Heart left ventricle (tissue), 16 donors: Measurements from ENCODE around the gene TTYH3. TPM values are rescaled to one million over a fixed set of nuclear protein-coding genes. Genes with fewer than 3 reads are reported as not detected.

Experiments
- ATAC-seq, 4 donors: fragments of 200-7000 bp; cut with Tn5 transposase; one replicate each; pipeline ENCODE4 v1.9.1; 2020 to 2022; ENCODE audit warnings: moderate library complexity in 4 of 4, mild to moderate bottlenecking in 3 of 4, moderate number of reproducible peaks in 1 of 4
- DNase-seq, 5 donors: peaks; one replicate each; pipeline ENCODE4 v3.0.0-alpha.2; 2020
- H3K27ac ChIP-seq, 12 donors: fragments of 200-600 bp; sonication (generic) in 4 of 12; one replicate each; pipeline versions ENCODE4 v1.5.0 to v1.8.0; 2016 to 2022; ENCODE audit warnings: mild to moderate bottlenecking in 2 of 12
- H3K27me3 ChIP-seq, 9 donors: fragments of 200-600 bp; sonication (generic) in 2 of 9; one replicate each; pipeline versions ENCODE4 v1.5.1 to v1.8.0; 2016 to 2022; ENCODE audit warnings: mild to moderate bottlenecking in 3 of 9
- H3K36me3 ChIP-seq, 9 donors: fragments of 200-600 bp; sonication (generic) in 2 of 9; one replicate each; pipeline versions ENCODE4 v1.5.0 to v1.8.0; 2018 to 2022; ENCODE audit warnings: mild to moderate bottlenecking in 2 of 9
- H3K4me1 ChIP-seq, 12 donors: fragments of 200-600 bp; sonication (generic) in 4 of 12; one replicate each; pipeline versions ENCODE4 v1.5.0 to v1.8.0; 2016 to 2022; ENCODE audit warnings: mild to moderate bottlenecking in 3 of 12
- H3K4me3 ChIP-seq, 12 donors: fragments of 200-600 bp; sonication (generic) in 4 of 12; one replicate each; pipeline versions ENCODE4 v1.5.0 to v1.8.0; 2017 to 2022; ENCODE audit warnings: mild to moderate bottlenecking in 9 of 12, moderate library complexity in 4 of 12
- H3K9me3 ChIP-seq, 12 donors: fragments of 200-600 bp; sonication (generic) in 4 of 12; one replicate each; pipeline versions ENCODE4 v1.5.0 to v1.8.0; 2016 to 2022; ENCODE audit warnings: mild to moderate bottlenecking in 1 of 12
- POLR2A ChIP-seq, 2 donors: fragments of 450-650 bp; IDR thresholded peaks; one replicate each; pipeline ENCODE4 v1.6.1; 2017; ENCODE audit warnings: antibody characterized with exemption in 2 of 2, mild to moderate bottlenecking in 2 of 2, moderate library complexity in 2 of 2
- WGBS, 4 donors: extraction: QIAGEN DNeasy Blood & Tissue Kit in 2 of 4; methylation state at CpG; one replicate each; pipeline versions ENCODE4 v1.1.5 to v1.1.7; 2013 to 2018; 5-methylcytosine and 5-hydroxymethylcytosine counted together
- intact Hi-C, 10 donors: fragments of 100-400 bp; cut with DNase I; formaldehyde crosslinking; loops; one replicate each; pipeline versions ENCODE4 v1.11.1 to v1.14.2; 2022
- polyA plus RNA-seq, 2 donors: library from polyadenylated mRNA; stranded (reverse); fragments of 200-250 nt; gene quantifications; one replicate each; pipeline ENCODE4 v1.2.3, GENCODE V29; 2013
- total RNA-seq, 9 donors: library from RNA; depleted of rRNA in 2 of 9; stranded (reverse); fragments of >200 nt in 2 of 9; fragmentation: NEBNext Ultra II Directional in 3 of 9; extraction: Animal tissue kit (Norgen Biotek cat#: 25700) in 3 of 9; gene quantifications; one replicate each; pipeline versions ENCODE4 v1.1.0 to v1.2.4, GENCODE V29; 2016 to 2023
- TF ChIP-seq, protein P1 (sequence below), 12 donors: fragments of 200-600 bp; sonication (generic) in 4 of 12; IDR thresholded peaks; one replicate each; pipeline versions ENCODE4 v1.5.0 to v1.8.0; 2018 to 2022; ENCODE audit warnings: antibody characterized with exemption in 12 of 12, mild to moderate bottlenecking in 5 of 12
- donor health status: ischemic (EF 13 %, LVEDD 7.1; RV severe dilation, severe dysfunction).
- donor health status: healthy with polysubstance abuse.
- donor health status: DM: no; HTN: yes; CAD: no.
- donor health status: DM: no; HTN: no; CAD: no.
- donor health status: ischemic (EF 25% LVEDD 6.9; RV normal size, moderate dysfunction).
- donor health status: ischemic (EF 25% LVEDD 5.7; RV mildly dilated, moderate dysfunction).
- donor health status: healthy.
- donor health status: DM: yes; HTN: yes; CAD: no.
- donor health status: ischemic (EF 35%, LVEDD 5.7; RV mildly dilated, moderate dysfunction).
- donor health status: nonischemic (EF 11% LVEDD 7.7; RV severe dilation, severe dysfunction).
- donor health status: DM: yes; HTN: yes; CAD: no.
- donor health status: PGD.
- donor health status: ischemic (EF 29% LVEDD 5.4; RV normal size, mild dysfunction).
- donor health status: nonischemic (EF 23%, LVEDD 6.1; RV moderate dilation, normal function).

TTYH3 gene
- total and polyA plus RNA-seq, 11 donors, result 5.7 to 104 (median 12.8) TPM

DNA sequence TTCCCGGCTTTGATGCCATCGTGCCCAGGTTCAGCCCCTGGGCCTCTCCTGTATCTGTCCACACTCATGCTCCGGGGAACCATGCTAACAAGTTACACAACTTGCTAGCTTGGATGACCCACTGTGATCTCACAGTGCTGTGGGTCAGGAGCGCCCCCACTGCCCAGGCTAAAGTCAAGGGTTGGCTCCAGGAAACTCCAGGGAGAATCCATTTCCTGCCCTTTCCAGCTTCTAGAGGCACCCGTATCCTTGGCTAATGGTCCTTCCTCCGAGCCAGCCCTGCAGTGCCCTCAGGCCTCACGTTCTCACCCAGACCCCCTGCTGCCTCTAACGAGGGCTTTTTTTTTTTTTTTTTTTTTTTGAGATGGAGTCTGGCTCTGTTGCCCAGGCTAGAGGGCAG lies 75.7 kb downstream of the TTYH3 start:
- WGBS, 4 donors, result 68 to 75% (median 73%) methylated on average over 8 of the region's 8 CpGs
- intact Hi-C loops, result no loop called here
- no peak overlapping the region for H3K4me3 ChIP-seq
- DNase-seq (no peak), ATAC-seq (no peak)
- no peak overlapping the region for H3K27ac ChIP-seq
- H3K4me1 ChIP-seq, result peaks cover 0 to 22% (median 6%) of the 10 kb centered on the region in 12 donors
- peaks cover 0 to 3% (median 0%) of the 10 kb centered on the region in 12 donors for H3K9me3 ChIP-seq
- H3K36me3 ChIP-seq, result peaks cover 0 to 6% (median 0%) of the 10 kb centered on the region in 9 donors
- no peaks in the 10 kb centered on the region for H3K27me3 ChIP-seq
- TF ChIP-seq, protein P1, sequence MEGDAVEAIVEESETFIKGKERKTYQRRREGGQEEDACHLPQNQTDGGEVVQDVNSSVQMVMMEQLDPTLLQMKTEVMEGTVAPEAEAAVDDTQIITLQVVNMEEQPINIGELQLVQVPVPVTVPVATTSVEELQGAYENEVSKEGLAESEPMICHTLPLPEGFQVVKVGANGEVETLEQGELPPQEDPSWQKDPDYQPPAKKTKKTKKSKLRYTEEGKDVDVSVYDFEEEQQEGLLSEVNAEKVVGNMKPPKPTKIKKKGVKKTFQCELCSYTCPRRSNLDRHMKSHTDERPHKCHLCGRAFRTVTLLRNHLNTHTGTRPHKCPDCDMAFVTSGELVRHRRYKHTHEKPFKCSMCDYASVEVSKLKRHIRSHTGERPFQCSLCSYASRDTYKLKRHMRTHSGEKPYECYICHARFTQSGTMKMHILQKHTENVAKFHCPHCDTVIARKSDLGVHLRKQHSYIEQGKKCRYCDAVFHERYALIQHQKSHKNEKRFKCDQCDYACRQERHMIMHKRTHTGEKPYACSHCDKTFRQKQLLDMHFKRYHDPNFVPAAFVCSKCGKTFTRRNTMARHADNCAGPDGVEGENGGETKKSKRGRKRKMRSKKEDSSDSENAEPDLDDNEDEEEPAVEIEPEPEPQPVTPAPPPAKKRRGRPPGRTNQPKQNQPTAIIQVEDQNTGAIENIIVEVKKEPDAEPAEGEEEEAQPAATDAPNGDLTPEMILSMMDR (IDR thresholded peaks at IDR 0.05), result no peak
- no peak for TF ChIP-seq POLR2A (IDR thresholded peaks at IDR 0.05)

- ATAC-seq (no peak), DNase-seq (no peak)
- Histone ChIP-seq H3K4me1 (peaks cover 0 to 25% (median 10%) of the 10 kb centered on the region in 12 donors), H3K36me3 (peaks cover 0 to 6% (median 0%) of the 10 kb centered on the region in 9 donors), H3K27me3 (no peaks in the 10 kb centered on the region), H3K27ac (no peak overlapping the region), H3K9me3 (peaks cover 0 to 3% (median 0%) of the 10 kb centered on the region in 12 donors), H3K4me3 (no peak overlapping the region)
- 91 to 98% (median 94%) methylated on average over 10 of the region's 10 CpGs for WGBS, 4 donors
- intact Hi-C loops, result no loop called here
- no peak for TF ChIP-seq POLR2A (IDR thresholded peaks at IDR 0.05)
- TF ChIP-seq, protein P1 (IDR thresholded peaks at IDR 0.05), result no peak
These were observed 76.3 kb downstream of the TTYH3 start for GRCh38 chr7:2708041-2708440.

- peaks cover 0 to 32% (median 16%) of the 10 kb centered on the region in 12 donors for H3K4me1 ChIP-seq
- TF ChIP-seq, protein P1 (IDR thresholded peaks at IDR 0.05), result no peak
- no peak for TF ChIP-seq POLR2A (IDR thresholded peaks at IDR 0.05)
- peaks cover 0 to 6% (median 0%) of the 10 kb centered on the region in 9 donors for H3K36me3 ChIP-seq
- intact Hi-C loops, result no loop called here
- H3K27ac ChIP-seq, result no peak overlapping the region
- no peak overlapping the region for H3K4me3 ChIP-seq
- WGBS, 4 donors, result 71 to 93% (median 90%) methylated on average over 17 to 20 of the region's 20 CpGs
- H3K27me3 ChIP-seq, result no peaks in the 10 kb centered on the region
- ATAC-seq (no peak), DNase-seq (no peak)
- H3K9me3 ChIP-seq, result peaks cover 0 to 3% (median 0%) of the 10 kb centered on the region in 12 donors
These were observed 76.9 kb downstream of the TTYH3 start for GRCh38 chr7:2708547-2709310.

DNA sequence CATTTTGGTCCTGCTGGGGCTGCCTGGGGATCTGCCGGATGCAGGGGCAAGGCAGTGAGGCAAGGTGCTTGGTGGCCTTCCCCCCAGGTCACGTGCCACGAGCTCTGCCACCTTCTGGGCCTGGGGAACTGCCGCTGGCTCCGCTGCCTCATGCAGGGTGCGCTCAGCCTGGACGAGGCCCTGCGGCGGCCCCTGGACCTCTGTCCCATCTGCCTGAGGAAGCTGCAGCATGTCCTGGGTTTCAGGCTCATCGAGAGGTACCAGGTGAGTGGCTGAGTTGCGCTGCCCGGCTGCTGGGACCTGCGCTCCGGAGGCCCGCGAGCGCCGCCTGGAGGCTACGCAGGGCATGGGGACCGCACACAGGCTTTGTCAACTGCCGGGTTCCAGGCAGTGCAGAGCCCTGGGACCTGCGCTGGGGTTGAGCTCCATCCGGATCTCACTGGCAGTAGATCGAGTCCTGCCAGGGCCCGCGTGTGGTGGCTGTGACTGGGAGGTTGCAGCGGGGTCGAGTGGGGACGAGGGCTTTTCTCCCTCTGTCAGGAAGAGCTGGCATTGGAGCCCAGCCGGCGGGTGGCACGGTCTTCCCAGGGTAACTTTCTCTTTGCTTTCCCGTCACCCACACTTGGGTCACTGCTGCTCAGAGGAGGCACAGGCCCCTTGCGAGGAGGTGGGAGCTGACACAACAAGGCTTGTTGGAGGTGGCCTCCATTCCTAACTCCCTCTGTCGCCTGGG lies 77.9 kb downstream of the TTYH3 start:
- no peak overlapping the region for H3K27ac ChIP-seq
- peaks cover 0 to 6% (median 0%) of the 10 kb centered on the region in 9 donors for H3K36me3 ChIP-seq
- peak overlapping the region in 3 of 12 donors; percentile 26 to 31 (median 27) for H3K4me3 ChIP-seq
- ATAC-seq (peak in 3 of 4 donors; percentile 51 to 69 (median 60)), DNase-seq (peak in 3 of 5 donors; percentile 67 to 85 (median 71))
- TF ChIP-seq, protein P1 (IDR thresholded peaks at IDR 0.05), result peak; percentile 69 to 86 (median 78)
- TF ChIP-seq POLR2A (IDR thresholded peaks at IDR 0.05), result no peak
- WGBS, 4 donors, result 37 to 63% (median 43%) methylated on average over 9 to 35 of the region's 35 CpGs
- H3K27me3 ChIP-seq, result no peaks in the 10 kb centered on the region
- peaks cover 0 to 34% (median 16%) of the 10 kb centered on the region in 12 donors for H3K4me1 ChIP-seq
- H3K9me3 ChIP-seq, result peaks cover 0 to 3% (median 0%) of the 10 kb centered on the region in 12 donors
- intact Hi-C loops, result no loop called here
